Ecto neural progenitor cell (in vitro differentiated cells): ENCODE data around the gene SLC5A2.

ENCODE experiments used
- DNase-seq: peaks from one replicate; pipeline ENCODE4 v3.0.0-alpha.2; 2018; ENCODE audit warnings: low spot score

Gene SLC5A2

GRCh38 chr16:31459687-31460581 lies 23.0 kb upstream of the SLC5A2 start:
- DNase-seq: peak; percentile 100

GRCh38 chr16:31460582-31461002 lies 22.3 kb upstream of the SLC5A2 start:
- no peak for DNase-seq

- DNase-seq: no peak
These were observed 21.6 kb upstream of the SLC5A2 start for GRCh38 chr16:31461201-31461920.

GRCh38 chr16:31461921-31462804 lies 20.8 kb upstream of the SLC5A2 start:
- no peak for DNase-seq

- DNase-seq: no peak
These were observed 18.6 kb upstream of the SLC5A2 start for GRCh38 chr16:31464348-31464769.

- no peak for DNase-seq
These were observed 18.1 kb upstream of the SLC5A2 start for GRCh38 chr16:31464781-31465260.

GRCh38 chr16:31465788-31466370 lies 17.0 kb upstream of the SLC5A2 start:
- no peak for DNase-seq

- DNase-seq: no peak
These were observed 16.5 kb upstream of the SLC5A2 start for GRCh38 chr16:31466381-31466841.

GRCh38 chr16:31467151-31467773 lies 15.7 kb upstream of the SLC5A2 start:
- DNase-seq: no peak

- no peak for DNase-seq
These were observed 15.1 kb upstream of the SLC5A2 start for GRCh38 chr16:31467858-31468257.

- DNase-seq: no peak
These were observed 12.3 kb upstream of the SLC5A2 start for GRCh38 chr16:31470615-31471014.

GRCh38 chr16:31471241-31471874 lies 11.6 kb upstream of the SLC5A2 start:
- DNase-seq: no peak

GRCh38 chr16:31471875-31472708 lies 10.8 kb upstream of the SLC5A2 start, which contains the start of gene TGFB1I1:
Gene TGFB1I1 (plus strand): TSS chr16:31472152. CDS start chr16:31472189, 37 bp downstream.
- no peak for DNase-seq

GRCh38 chr16:31472709-31473203 lies 10.2 kb upstream of the SLC5A2 start:
- DNase-seq: no peak

GRCh38 chr16:31473264-31473984 lies 9.5 kb upstream of the SLC5A2 start:
- no peak for DNase-seq

- DNase-seq: no peak
These were observed 8.7 kb upstream of the SLC5A2 start for GRCh38 chr16:31474173-31474714.

- DNase-seq: no peak
These were observed 7.9 kb upstream of the SLC5A2 start for GRCh38 chr16:31474773-31475738.
